GM06990 (cell line): Measurements from ENCODE around the gene NECTIN1.
A peak's percentile ranks its signal among the peaks of the same experiment; 100 is the strongest.

Experiments used
- DNase-seq: peaks from one replicate; pipeline ENCODE4 v3.0.0-alpha.2; 2011; ENCODE audit not compliant: insufficient read length; ENCODE audit errors: extremely low read depth
- H3K27me3 ChIP-seq: replicated peaks from 2 replicates; pipeline ENCODE4 v1.6.0; 2011; ENCODE audit warnings: low read length; ENCODE audit not compliant: control insufficient read depth, insufficient read depth
- H3K36me3 ChIP-seq: 2 replicates; pipeline ENCODE4 v1.5.1; 2011; ENCODE audit warnings: low read length; ENCODE audit not compliant: control insufficient read depth, insufficient read depth
- H3K4me3 ChIP-seq: replicated peaks from 2 replicates; pipeline ENCODE4 v1.5.1; 2011; ENCODE audit warnings: low read depth, mild to moderate bottlenecking, control low read depth, low read length
- TF ChIP-seq, protein P1 (sequence below): IDR thresholded peaks from 2 replicates; pipeline ENCODE4 v1.5.1; 2011; ENCODE audit warnings: low read length, control low read depth, mild to moderate bottlenecking, inconsistent platforms; ENCODE audit not compliant: insufficient read depth, poor library complexity, severe bottlenecking

Gene NECTIN1

DNA sequence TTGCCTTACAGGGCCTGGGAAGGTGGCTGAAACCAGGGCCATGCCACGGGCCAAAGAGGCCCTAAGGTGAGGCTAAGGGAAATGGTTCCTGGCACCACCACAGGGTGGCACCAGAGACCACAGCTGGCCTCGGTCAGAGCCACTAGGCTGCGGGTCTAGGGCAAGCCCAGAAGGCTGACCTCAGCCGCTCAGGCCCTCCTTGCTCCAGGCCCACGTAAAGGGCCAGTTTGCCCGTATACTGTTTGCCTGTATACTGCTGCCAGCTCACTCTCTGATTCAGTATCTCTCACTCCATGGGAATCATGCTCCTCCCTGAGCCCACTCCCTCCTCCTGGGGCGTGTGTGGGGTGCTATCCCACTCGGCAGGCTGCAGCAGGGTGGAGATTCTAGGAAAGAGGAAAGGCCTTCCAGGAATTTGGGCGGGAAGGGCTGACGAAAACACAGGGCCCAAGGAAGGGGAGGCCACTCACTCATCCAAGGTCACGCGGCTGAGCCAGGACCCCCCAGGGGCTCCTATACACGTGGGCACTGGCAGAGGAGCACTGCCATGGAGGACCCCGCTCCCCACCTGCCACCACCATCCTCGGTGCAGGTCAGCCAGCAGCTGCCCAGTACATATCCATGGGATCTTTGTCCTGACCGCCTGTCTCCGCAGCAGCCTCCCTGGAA lies 62.4 kb downstream of the NECTIN1 start:
- TF ChIP-seq, protein P1, sequence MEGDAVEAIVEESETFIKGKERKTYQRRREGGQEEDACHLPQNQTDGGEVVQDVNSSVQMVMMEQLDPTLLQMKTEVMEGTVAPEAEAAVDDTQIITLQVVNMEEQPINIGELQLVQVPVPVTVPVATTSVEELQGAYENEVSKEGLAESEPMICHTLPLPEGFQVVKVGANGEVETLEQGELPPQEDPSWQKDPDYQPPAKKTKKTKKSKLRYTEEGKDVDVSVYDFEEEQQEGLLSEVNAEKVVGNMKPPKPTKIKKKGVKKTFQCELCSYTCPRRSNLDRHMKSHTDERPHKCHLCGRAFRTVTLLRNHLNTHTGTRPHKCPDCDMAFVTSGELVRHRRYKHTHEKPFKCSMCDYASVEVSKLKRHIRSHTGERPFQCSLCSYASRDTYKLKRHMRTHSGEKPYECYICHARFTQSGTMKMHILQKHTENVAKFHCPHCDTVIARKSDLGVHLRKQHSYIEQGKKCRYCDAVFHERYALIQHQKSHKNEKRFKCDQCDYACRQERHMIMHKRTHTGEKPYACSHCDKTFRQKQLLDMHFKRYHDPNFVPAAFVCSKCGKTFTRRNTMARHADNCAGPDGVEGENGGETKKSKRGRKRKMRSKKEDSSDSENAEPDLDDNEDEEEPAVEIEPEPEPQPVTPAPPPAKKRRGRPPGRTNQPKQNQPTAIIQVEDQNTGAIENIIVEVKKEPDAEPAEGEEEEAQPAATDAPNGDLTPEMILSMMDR, result peak; percentile 94

DNA sequence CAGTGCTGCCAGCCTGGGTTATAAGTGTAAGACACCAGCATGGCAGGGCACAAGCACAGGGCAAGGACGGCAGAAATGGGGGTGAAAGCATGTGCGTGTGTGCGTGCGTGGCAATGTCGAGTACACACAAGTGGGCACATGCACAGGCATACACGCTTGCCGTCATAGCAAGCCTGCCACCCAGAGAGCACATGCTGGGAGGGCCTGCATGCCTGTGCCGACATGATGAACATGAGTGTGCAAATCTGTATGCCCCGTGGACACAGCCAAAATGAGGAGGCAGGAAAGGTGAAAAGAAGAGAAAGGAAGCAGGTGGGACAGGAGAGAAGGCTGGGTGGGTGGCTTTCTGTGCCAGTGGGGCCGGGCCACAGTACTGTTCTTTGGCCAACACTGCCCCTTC lies 62.9 kb downstream of the NECTIN1 start:
- Histone ChIP-seq H3K4me3 (no peak overlapping the region), H3K36me3 (no peaks in the 10 kb centered on the region), H3K27me3 (no peaks in the 10 kb centered on the region)
- no peak for DNase-seq
- TF ChIP-seq, protein P1, result no peak

More for the DNA sequence above, 62.4 kb downstream of the NECTIN1 start:
- Histone ChIP-seq H3K4me3 (no peak overlapping the region), H3K36me3 (no peaks in the 10 kb centered on the region), H3K27me3 (no peaks in the 10 kb centered on the region)
- peak; percentile 48 for DNase-seq

DNA sequence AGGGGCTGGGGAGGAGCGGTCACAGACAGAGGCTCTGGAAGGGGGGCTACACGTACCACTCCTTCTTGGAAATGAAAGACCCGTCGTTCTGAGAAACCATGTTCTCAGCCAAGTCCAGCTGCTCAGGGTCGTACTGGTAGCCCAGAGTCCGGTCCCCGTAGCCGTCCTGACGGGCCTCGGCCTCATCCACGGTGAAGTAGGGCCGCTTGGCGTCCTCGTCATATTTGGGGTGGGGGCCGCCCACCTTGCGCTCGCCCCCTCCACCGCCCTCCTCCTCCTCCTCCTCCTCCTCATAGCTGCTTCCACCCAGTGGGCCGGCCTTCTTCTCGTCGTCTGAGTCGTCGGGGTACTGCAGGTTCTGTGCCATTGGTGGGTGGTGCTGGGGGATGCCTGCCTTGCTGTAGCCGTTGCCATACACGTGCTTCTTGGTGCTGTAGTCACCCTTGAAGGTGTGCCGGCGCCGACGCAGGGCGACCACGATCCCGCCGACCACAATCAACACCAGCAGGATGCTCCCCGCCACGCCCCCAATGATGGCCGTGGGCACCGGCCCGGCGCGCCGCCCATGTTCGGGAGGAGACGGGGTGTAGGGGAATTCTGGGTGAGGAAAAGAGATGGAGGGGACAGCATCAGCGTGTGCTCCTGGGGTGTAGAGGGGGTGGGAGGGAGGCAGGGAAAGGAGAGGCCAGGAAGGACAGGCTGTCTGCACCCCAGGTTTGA lies 64.1 kb downstream of the NECTIN1 start:
- TF ChIP-seq, protein P1, result no peak
- H3K27me3 ChIP-seq, result no peaks in the 10 kb centered on the region
- no peak for DNase-seq
- no peak overlapping the region for H3K4me3 ChIP-seq
- no peaks in the 10 kb centered on the region for H3K36me3 ChIP-seq

DNA sequence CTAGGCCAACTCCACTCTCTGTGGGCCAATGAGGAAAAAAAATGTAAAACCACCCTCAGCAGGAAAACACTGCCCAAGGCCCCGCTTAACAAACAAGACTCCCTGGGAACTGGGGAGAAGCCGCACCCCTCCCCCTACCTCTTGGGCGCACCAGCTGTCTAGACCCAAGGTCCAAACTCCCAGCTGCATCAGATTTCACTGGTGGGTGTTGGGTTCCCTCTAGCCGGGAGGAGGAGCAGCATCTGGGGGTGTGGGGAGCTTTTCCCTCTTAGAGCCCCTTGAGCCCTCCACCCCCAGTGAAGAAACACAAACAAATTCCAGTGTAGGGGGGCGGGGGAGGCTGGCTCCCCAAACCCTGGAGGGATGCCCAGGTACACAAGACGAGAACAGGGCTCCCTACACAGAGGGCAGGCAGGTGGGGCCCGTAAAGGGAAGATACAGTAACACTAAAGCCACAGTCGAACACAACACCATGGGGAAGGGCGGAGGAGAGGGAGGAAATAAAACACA lies 64.9 kb downstream of the NECTIN1 start:
- no peaks in the 10 kb centered on the region for H3K36me3 ChIP-seq
- no peak overlapping the region for H3K4me3 ChIP-seq
- TF ChIP-seq, protein P1, result no peak
- no peaks in the 10 kb centered on the region for H3K27me3 ChIP-seq
- DNase-seq, result no peak

DNA sequence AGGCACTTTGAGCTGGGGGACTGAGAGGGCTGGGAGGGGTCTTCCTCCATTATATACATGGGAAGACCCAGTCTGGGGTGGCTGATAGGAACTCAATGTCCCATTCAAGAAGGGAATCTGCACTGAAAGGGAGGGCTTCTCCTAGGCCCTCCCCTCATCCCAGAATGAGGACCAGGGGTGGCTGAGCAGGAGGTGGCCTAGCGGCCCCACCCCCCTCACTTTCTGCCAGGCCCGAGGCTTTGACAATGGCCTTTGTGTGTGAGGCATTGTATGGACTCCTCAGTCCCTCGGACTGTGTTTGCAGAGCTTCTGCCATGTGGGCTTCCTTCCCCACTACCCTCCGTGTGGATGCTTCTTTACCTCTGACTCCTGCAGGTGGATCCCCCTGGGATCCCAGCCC lies 65.7 kb downstream of the NECTIN1 start:
- H3K4me3 ChIP-seq, result no peak overlapping the region
- no peaks in the 10 kb centered on the region for H3K36me3 ChIP-seq
- DNase-seq, result no peak
- TF ChIP-seq, protein P1, result no peak
- H3K27me3 ChIP-seq, result no peaks in the 10 kb centered on the region
